HCT116 (cell line): ENCODE measurements around the gene CAMK1D. TPM values are rescaled to one million over a fixed set of nuclear protein-coding genes. Genes with fewer than 3 reads are reported as not detected.

Experiments used
- ATAC-seq: fragments of 200-7000 bp; cut with Tn5 transposase; 2 replicates; pipeline ENCODE4 v1.9.1; 2020; ENCODE audit warnings: mild to moderate bottlenecking, moderate library complexity
- BruUV-seq: library from RNA; stranded (reverse); fragments of 400-500 nt; replicated peaks from 2 replicates; lab custom pipeline; 2021; lab: Mats Ljungman, UMichigan
- CTCF ChIA-PET: fragments of 300-600 bp; sonication (Branson Sonifier 250); formaldehyde crosslinking; loops from one replicate; lab custom pipeline; 2021; ENCODE audit warnings: antibody characterized with exemption; lab: Charles Lee
- POLR2A ChIA-PET: fragments of 300-600, 350-600 bp; sonication (Branson Sonifier 250); formaldehyde crosslinking; loops from one replicate; lab custom pipeline; 2021; ENCODE audit warnings: antibody characterized with exemption; lab: Charles Lee
- RAD21 ChIA-PET, 2 experiments: fragments of 300-600 bp; sonication (Branson Sonifier 250); formaldehyde crosslinking; loops; one replicate each; lab custom pipeline; 2023; ENCODE audit warnings: low total read pairs in 2 of 2; ENCODE audit not compliant: uncharacterized antibody in 2 of 2, unreplicated experiment in 2 of 2, low non-redundant PET in 1 of 2; lab: Charles Lee
- DNase-seq: peaks from one replicate; pipeline ENCODE4 v3.0.0-alpha.2; 2010; ENCODE audit warnings: low read depth, low spot score
- H2AFZ ChIP-seq: fragments of 200-600 bp; shearing (Covaris generic), sonication (generic); 2 replicates; pipeline ENCODE4 v1.6.1; 2017; ENCODE audit warnings: low read depth, mixed run types, mixed read lengths, antibody characterized with exemption, low read length; ENCODE audit not compliant: poor library complexity, severe bottlenecking
- H3K27ac ChIP-seq: 2 replicates; pipeline ENCODE4 v1.5.1; 2012; ENCODE audit warnings: low read depth, low read length
- H3K27me3 ChIP-seq: fragments of 200-600 bp; sonication (generic); 2 replicates; pipeline ENCODE4 v1.6.1; 2016; ENCODE audit warnings: mixed run types, low read length, mixed read lengths; ENCODE audit not compliant: insufficient read depth
- H3K36me3 ChIP-seq, 2 experiments: fragments of 200-500 bp in 1 of 2; fragments of 200-600 bp in 1 of 2; sonication (Bioruptor generic) in 1 of 2; sonication (generic) in 1 of 2; 2 replicates each; pipeline versions ENCODE4 v1.5.1 to v1.6.1; 2014 to 2016; ENCODE audit warnings: low read length in 2 of 2, inconsistent platforms in 1 of 2, mixed read lengths in 1 of 2, mixed run types in 1 of 2; ENCODE audit not compliant: insufficient read depth in 2 of 2, control insufficient read depth in 1 of 2
- H3K4me1 ChIP-seq, 2 experiments: fragments of 200-600 bp in 1 of 2; sonication (generic) in 1 of 2; 2 replicates each; pipeline versions ENCODE4 v1.5.1 to v1.6.1; 2012 to 2017; ENCODE audit warnings: low read length in 2 of 2, inconsistent platforms in 1 of 2, mild to moderate bottlenecking in 1 of 2, mixed read lengths in 1 of 2, mixed run types in 1 of 2, moderate library complexity in 1 of 2; ENCODE audit not compliant: insufficient read depth in 2 of 2, control insufficient read depth in 1 of 2
- H3K4me2 ChIP-seq: fragments of 200-600 bp; sonication (generic); 2 replicates; pipeline ENCODE4 v1.6.1; 2017; ENCODE audit warnings: mixed run types, low read length, mixed read lengths
- H3K4me3 ChIP-seq, 2 experiments: fragments of 200-600 bp in 1 of 2; sonication (generic) in 1 of 2; replicated peaks in 1 of 2; 2 replicates each; pipeline ENCODE4 v1.5.1; 2011 to 2016; ENCODE audit warnings: low read length in 2 of 2, control low read depth in 1 of 2, low read depth in 1 of 2, mild to moderate bottlenecking in 1 of 2, mixed read lengths in 1 of 2, mixed run types in 1 of 2
- H3K79me2 ChIP-seq: fragments of 200-600 bp; sonication (generic); 2 replicates; pipeline ENCODE4 v1.6.1; 2017; ENCODE audit warnings: mild to moderate bottlenecking, mixed run types, low read length, moderate library complexity, mixed read lengths; ENCODE audit not compliant: insufficient read depth
- H3K9ac ChIP-seq: fragments of 200-600 bp; sonication (generic); 2 replicates; pipeline ENCODE4 v1.6.1; 2016; ENCODE audit warnings: low read length, mixed read lengths
- H3K9me2 ChIP-seq: fragments of 200-600 bp; sonication (generic), shearing (Covaris generic); 2 replicates; pipeline ENCODE4 v1.6.1; 2017; ENCODE audit warnings: mixed run types, mild to moderate bottlenecking, moderate library complexity; ENCODE audit not compliant: insufficient read depth
- H3K9me3 ChIP-seq, 2 experiments: fragments of 200-500 bp in 1 of 2; fragments of 200-600 bp in 1 of 2; sonication (Bioruptor generic) in 1 of 2; sonication (generic) in 1 of 2; 2 replicates each; pipeline ENCODE4 v1.6.1; 2014 to 2017; ENCODE audit warnings: low read length in 2 of 2, mixed read lengths in 2 of 2, inconsistent platforms in 1 of 2, low read depth in 1 of 2, mild to moderate bottlenecking in 1 of 2, mixed run types in 1 of 2, moderate library complexity in 1 of 2; ENCODE audit not compliant: control insufficient read depth in 1 of 2, insufficient read depth in 1 of 2
- H4K20me1 ChIP-seq: fragments of 200-600 bp; sonication (generic), shearing (Covaris generic); 2 replicates; pipeline ENCODE4 v1.6.1; 2017; ENCODE audit warnings: mixed run types, mild to moderate bottlenecking, moderate library complexity; ENCODE audit not compliant: insufficient read depth
- CBX3 ChIP-seq: IDR thresholded peaks from 2 replicates; pipeline ENCODE4 v1.6.1; 2012; ENCODE audit warnings: low read depth
- CEBPB ChIP-seq: IDR thresholded peaks from 2 replicates; pipeline ENCODE4 v1.6.1; 2012; ENCODE audit warnings: low read depth
- ELF1 ChIP-seq: IDR thresholded peaks from 2 replicates; pipeline ENCODE4 v1.6.1; 2012; ENCODE audit warnings: low read depth, borderline replicate concordance
- POLR2A ChIP-seq: IDR thresholded peaks from 2 replicates; pipeline ENCODE4 v1.7.0; 2011; ENCODE audit warnings: borderline replicate concordance; ENCODE audit not compliant: insufficient read depth, insufficient read length; ENCODE audit errors: extremely low read depth
- RAD21 ChIP-seq: IDR thresholded peaks from 2 replicates; pipeline ENCODE4 v1.6.1; 2012; ENCODE audit warnings: low read depth, mild to moderate bottlenecking
- SIN3A ChIP-seq: IDR thresholded peaks from 2 replicates; pipeline ENCODE4 v1.6.1; 2012; ENCODE audit warnings: low read depth
- SP1 ChIP-seq: IDR thresholded peaks from 2 replicates; pipeline ENCODE4 v1.6.1; 2012; ENCODE audit warnings: low read depth
- SRF ChIP-seq: IDR thresholded peaks from 2 replicates; pipeline ENCODE4 v1.6.1; 2012; ENCODE audit warnings: low read depth
- YY1 ChIP-seq: IDR thresholded peaks from 2 replicates; pipeline ENCODE4 v1.6.1; 2011; ENCODE audit warnings: low read length, low read depth, moderate library complexity, mild to moderate bottlenecking; ENCODE audit not compliant: insufficient replicate concordance; ENCODE audit errors: extremely low read depth
- ZNF274 ChIP-seq: fragments of 200-500 bp; sonication (Bioruptor generic); IDR thresholded peaks from 2 replicates; pipeline ENCODE4 v1.6.1; 2014; ENCODE audit warnings: mild to moderate bottlenecking, low read depth, low read length, inconsistent platforms
- intact Hi-C: fragments of 100-400 bp; cut with micrococcal nuclease; formaldehyde crosslinking; loops from 2 replicates; pipeline ENCODE4 v1.10.0; 2022
- total RNA-seq: library from RNA; stranded (reverse); gene quantifications from one replicate; pipeline ENCODE4 v1.2.1, GENCODE V29; 2021; ENCODE audit not compliant: unreplicated experiment
- TF ChIP-seq, protein P1 (sequence below), 3 experiments: fragments of 200-600 bp in 1 of 3; sonication (generic) in 1 of 3; IDR thresholded peaks in 2 of 3; conservative IDR thresholded peaks in 1 of 3; 2 replicates each; pipeline ENCODE4 v1.5.1; 2012 to 2017; ENCODE audit warnings: low read depth in 2 of 3, low read length in 2 of 3, antibody characterized with exemption in 1 of 3, borderline replicate concordance in 1 of 3, control low read depth in 1 of 3, mild to moderate bottlenecking in 1 of 3, mixed read lengths in 1 of 3, mixed run types in 1 of 3, moderate library complexity in 1 of 3; ENCODE audit not compliant: insufficient read depth in 1 of 3
- TF ChIP-seq, protein P2 (sequence below): IDR thresholded peaks from 2 replicates; pipeline ENCODE4 v1.6.1; 2012

CAMK1D gene
- total RNA-seq, 1 experiment from 2014 or later: 9.6 TPM

DNA sequence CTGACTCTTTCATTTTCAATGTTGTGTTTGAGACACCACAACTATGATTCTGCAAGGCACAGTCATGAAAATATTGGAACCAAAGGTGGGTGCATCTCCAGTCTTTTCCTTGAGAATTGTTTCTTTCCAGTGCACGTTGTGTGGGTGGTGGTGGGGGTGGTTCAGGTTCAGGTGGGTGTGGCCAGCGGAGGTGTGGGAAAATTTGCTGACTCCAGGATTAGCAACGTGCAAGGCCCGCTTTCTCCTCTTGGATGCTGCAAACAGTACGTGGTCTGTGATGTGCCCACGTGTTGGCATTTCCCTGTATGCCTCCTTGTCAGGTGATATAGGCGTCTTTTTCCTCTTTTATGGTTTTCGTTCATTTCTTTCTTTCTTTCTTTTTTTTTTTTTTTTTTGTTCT, 59.1 kb downstream of the CAMK1D start:
- Histone ChIP-seq H3K36me3 (no peaks in the 10 kb centered on the region), H3K27ac (no peak overlapping the region), H3K4me1 (no peaks in the 10 kb centered on the region), H3K9me3 (no peaks in the 10 kb centered on the region)
- POLR2A ChIA-PET: no interaction called here
- TF ChIP-seq SRF (no peak), CBX3 (no peak), RAD21 (no peak), SP1 (no peak), SIN3A (no peak), POLR2A (no peak), ELF1 (no peak)
- TF ChIP-seq, protein P1, sequence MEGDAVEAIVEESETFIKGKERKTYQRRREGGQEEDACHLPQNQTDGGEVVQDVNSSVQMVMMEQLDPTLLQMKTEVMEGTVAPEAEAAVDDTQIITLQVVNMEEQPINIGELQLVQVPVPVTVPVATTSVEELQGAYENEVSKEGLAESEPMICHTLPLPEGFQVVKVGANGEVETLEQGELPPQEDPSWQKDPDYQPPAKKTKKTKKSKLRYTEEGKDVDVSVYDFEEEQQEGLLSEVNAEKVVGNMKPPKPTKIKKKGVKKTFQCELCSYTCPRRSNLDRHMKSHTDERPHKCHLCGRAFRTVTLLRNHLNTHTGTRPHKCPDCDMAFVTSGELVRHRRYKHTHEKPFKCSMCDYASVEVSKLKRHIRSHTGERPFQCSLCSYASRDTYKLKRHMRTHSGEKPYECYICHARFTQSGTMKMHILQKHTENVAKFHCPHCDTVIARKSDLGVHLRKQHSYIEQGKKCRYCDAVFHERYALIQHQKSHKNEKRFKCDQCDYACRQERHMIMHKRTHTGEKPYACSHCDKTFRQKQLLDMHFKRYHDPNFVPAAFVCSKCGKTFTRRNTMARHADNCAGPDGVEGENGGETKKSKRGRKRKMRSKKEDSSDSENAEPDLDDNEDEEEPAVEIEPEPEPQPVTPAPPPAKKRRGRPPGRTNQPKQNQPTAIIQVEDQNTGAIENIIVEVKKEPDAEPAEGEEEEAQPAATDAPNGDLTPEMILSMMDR (IDR thresholded peaks at IDR 0.05 in 2 of 3, conservative IDR thresholded peaks at IDR 0.05 in 1 of 3; ENCODE audit: borderline replicate concordance in 1 of 3, insufficient read depth in 1 of 3, low read depth in 2 of 3, low read length in 2 of 3): no peak
- TF ChIP-seq, protein P2, sequence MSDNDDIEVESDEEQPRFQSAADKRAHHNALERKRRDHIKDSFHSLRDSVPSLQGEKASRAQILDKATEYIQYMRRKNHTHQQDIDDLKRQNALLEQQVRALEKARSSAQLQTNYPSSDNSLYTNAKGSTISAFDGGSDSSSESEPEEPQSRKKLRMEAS: no peak
- TF ChIP-seq, all 23 proteins: peak for 0
- Histone ChIP-seq H3K9ac (no peak overlapping the region), H3K9me2 (no peaks in the 10 kb centered on the region), H3K4me2 (no peak overlapping the region), H3K4me3 (no peak overlapping the region), H3K79me2 (no peaks in the 10 kb centered on the region), H3K27me3 (no peaks in the 10 kb centered on the region), H4K20me1 (no peaks in the 10 kb centered on the region), H2AFZ (no peak overlapping the region)
- BruUV-seq: no TSS peak
- intact Hi-C loops: no loop called here
- CTCF ChIA-PET: no interaction called here
- ATAC-seq (no peak), DNase-seq (no peak)
- RAD21 ChIA-PET: no interaction called here

DNA sequence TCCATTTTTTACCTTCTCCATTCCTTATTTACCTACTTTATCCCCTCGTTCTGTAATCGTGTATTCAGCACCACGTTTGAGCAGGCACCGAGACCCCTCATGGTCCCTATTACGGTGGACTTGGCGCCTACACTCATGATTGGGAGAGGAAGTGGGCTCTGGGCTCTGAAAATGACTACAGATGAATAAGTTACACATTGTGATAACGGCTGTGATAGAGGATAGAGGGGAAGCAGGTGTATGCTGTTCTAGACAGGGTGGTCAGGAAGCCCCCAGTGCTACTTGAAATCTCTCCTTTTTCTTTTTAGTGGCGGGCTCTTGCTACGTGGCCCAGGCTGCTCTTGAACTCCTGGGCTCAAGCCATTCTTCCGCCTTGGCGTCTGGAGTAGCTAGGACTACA, 59.8 kb downstream of the CAMK1D start:
- Histone ChIP-seq H3K27me3 (no peaks in the 10 kb centered on the region), H3K36me3 (no peaks in the 10 kb centered on the region), H2AFZ (no peak overlapping the region), H3K79me2 (no peaks in the 10 kb centered on the region), H3K4me3 (no peak overlapping the region), H3K4me1 (no peaks in the 10 kb centered on the region), H3K4me2 (no peak overlapping the region), H4K20me1 (no peaks in the 10 kb centered on the region), H3K9ac (no peak overlapping the region), H3K9me3 (no peaks in the 10 kb centered on the region), H3K27ac (no peak overlapping the region), H3K9me2 (no peaks in the 10 kb centered on the region)
- BruUV-seq: no TSS peak
- no peak for DNase-seq
- ChIA-PET POLR2A (no interaction called here), CTCF (no interaction called here), RAD21 (no interaction called here)
- no peak for ATAC-seq
- intact Hi-C loops: no loop called here
- TF ChIP-seq ZNF274: no peak
- TF ChIP-seq SP1: no peak
- no peak for TF ChIP-seq POLR2A
- no peak for TF ChIP-seq RAD21
- no peak for TF ChIP-seq SIN3A
- no peak for TF ChIP-seq YY1
- TF ChIP-seq, protein P1 (IDR thresholded peaks at IDR 0.05 in 2 of 3, conservative IDR thresholded peaks at IDR 0.05 in 1 of 3; ENCODE audit: borderline replicate concordance in 1 of 3, insufficient read depth in 1 of 3, low read depth in 2 of 3, low read length in 2 of 3): no peak
- no peak for TF ChIP-seq ELF1
- TF ChIP-seq CEBPB: no peak
